ENCODE measurements around the gene MTHFD2.

Gene MTHFD2

DNA sequence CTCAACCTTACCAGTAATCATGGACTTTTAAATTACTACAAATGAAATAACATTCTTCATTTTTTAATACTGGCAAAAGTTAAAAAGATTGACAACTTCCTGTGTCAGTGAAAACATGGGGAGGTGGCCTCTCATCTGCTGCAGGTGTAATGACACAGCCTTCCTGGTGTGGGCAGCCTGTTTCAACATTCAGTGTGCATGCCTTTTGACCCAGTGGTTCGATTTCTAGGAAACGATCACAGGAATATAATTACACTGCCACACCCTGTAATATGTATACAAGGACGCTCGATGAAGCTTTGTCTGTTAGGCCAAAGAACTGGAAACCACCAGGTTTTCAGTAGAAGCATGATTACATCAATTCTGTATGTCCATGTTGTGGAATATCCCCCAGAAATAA is 68.7 kb downstream of the MTHFD2 start:
- DNase-seq (ENCODE audit: low read depth), result no peak

All from HS-27A (cell line).